HG02884 (cell line): ENCODE data around the gene ASPG.

Experiments
- ATAC-seq: cut with Tn5 transposase; IDR thresholded peaks from one replicate; pipeline ENCODE4 v1.9.1; 2021; ENCODE audit warnings: mild to moderate bottlenecking, moderate library complexity; ENCODE audit not compliant: unreplicated experiment

The ASPG gene

GRCh38 chr14:104093366-104094055 lies 8.0 kb downstream of the ASPG start:
- no peak for ATAC-seq

DNA sequence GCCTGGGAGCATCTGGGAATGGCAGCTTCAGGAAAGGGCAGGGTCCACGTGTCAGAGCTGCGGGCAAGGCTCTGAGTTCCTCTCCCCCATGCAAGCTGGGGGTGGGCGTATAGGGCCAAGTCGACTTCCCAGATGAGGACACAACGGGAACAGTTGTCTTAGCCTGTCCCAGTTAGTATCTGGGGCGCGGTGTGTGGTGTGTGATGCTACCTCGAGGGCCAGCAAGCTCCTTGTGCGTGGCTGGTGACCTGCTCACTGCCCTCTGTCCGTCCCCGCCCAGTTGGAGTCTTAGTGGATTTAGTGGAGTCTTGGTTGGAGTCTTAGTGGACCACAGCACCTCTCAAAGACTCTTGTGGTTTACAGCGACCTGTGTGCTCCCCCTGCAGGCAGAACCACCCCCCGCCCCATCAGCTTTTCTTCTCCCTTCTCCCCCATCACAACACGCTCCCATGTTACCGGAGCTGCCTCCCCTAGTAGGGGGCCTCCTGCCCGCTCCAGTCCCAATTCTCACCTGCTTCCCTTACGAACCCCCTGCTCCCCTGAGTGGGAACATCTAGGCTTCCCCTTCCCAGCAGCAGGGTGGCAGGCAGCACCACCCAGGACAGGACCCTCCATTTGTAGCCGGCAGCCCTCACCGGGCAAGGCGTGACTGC lies 8.7 kb downstream of the ASPG start:
- ATAC-seq = no peak

DNA sequence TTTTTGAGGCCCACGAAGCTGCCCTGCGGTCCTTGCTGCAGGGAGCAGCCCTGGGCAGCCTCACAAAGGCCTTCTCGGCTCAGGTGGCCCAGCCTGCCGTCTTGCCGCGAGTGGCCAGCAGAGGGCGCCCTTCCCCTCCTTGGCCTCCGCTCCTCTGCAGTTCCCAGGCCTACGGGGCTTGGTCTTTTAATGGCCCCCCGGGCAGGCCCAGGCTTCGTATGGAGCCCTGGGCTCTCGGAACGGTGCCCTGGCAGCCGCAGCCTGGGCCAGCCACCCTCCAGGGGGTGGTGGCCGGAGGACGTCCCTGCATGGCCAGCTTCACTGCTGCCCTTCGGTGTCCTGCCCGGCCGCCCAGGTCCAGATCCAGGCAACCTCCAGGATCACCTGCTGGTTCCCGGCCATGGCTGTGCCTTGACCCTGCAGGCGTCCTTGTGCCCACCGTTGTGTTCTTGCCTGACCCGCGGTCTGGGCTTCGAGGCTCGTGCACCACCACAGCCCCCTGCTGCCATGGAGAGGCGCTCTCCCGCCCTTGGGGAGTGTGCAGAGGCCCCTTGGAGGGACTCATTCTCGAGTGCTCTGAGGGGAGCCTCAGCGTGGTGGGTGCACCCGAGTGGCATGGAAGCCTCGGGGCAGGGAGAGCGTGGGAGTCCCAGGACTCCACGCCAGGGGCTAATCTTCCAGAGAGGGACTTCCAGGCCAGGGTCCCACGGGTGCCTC lies 9.4 kb downstream of the ASPG start:
- no peak for ATAC-seq

- ATAC-seq = no peak
These were observed 10.2 kb downstream of the ASPG start for GRCh38 chr14:104095426-104096310.

DNA sequence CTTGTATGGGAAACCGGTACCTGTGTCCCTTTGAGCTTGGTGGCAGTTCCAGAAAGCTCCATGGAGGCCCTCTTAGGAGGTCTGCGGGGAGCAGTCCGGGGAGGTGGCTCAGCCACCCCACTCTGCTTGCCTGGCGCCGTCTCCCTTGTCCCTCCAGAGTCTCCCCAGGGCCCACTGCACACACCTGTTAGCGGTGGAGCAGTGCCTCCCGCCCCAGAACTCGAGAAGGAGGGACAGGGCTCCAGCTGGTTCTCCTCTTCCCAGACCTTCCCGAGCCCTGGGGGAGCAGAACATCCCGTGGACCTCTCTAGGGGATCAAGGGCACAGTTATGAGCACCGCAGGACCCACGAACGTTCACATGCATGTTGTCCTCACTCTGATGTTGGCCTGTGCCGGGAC lies 10.8 kb downstream of the ASPG start:
- ATAC-seq = no peak

- ATAC-seq = no peak
These were observed 11.5 kb downstream of the ASPG start for GRCh38 chr14:104096751-104097700.

DNA sequence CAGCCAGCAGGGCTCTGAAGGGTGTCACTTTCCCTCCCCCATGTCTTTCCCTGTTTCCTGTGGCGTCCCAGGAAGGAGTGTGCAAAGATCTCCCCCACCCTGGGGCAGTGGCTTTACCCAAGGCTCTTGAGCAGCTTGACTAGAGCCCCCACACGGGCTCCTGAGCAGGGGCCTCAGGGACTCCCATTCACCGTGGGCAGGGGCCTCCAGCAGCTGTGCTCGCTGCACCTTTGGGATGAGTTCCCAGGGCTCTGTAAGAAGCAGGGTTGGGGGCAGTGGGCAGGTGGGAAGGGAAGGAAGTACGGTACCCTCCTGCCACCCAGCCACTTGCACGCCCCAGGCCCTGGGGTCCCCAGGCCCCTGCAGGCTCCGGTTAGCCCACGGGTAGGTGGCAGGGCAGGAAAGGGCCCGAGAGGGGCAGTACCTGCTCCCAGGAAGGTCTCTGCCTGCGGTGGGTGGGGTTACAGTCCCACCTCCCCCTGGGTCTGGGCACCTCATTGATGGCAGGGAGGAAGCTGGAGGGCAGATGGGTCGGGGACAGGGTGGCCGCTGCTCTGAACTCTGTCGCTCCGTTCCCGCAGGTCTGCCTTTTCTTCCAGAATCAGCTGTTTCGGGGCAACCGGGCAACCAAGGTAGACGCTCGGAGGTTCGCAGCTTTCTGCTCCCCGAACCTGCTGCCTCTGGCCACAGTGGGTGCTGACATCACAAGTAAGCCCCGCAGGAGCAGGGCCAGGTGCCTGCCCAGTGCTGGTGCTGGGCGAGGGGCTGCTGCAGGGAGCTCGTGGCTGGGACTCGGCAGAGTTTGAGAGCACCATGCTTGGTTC lies 13.0 kb downstream of the ASPG start:
- no peak for ATAC-seq

- ATAC-seq = no peak
These were observed 13.9 kb downstream of the ASPG start for GRCh38 chr14:104099096-104100041.

DNA sequence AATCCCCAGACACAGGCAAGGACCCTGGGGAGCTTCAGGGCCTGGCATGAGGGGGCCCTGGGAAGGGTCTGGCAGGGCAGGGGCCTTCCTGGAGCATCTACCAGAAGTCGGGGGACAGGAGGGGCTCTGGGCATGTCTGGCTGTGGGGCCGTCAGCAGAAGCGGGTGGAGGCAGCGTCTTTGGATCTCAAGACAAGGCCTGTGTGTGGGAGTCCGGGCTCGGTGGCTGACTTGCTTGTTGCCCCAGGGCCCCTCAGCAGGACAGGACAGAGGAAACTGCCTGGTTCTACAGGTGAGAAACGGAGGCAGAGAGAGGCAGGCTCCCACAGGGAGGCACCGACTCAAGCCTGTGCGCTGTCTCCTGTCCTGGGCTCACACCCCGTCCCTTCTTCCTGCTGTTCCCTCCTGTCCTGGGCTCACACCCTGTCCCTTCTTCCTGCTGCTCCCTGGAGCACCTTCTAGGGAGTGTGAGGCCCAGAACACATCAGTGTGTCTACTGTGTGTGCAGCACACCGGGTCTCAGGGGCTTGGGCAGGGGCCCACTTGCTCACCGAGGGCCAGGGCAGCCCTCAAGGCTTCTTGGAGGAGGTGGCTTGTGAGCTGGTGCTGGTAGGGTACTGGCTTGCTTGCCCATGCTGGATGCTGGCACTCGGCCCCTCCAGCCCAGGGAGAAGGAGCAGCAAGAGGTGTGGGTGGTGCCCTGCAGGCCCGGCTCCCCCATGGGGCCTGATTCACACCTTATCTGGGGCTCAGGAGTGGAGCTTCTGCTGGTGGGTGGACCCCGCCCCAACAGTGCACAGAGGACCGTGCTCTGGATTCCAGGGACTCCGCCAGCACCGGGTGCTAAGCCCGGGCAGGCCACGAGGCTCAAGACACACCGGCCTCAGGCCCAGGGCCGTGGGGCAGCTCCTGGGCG lies 14.9 kb downstream of the ASPG start:
- no peak for ATAC-seq

GRCh38 chr14:104101086-104101621 lies 15.7 kb downstream of the ASPG start:
- ATAC-seq = no peak

- no peak for ATAC-seq
These were observed 16.3 kb downstream of the ASPG start for GRCh38 chr14:104101651-104102281.

- no peak for ATAC-seq
These were observed 16.9 kb downstream of the ASPG start for GRCh38 chr14:104102282-104102914.

DNA sequence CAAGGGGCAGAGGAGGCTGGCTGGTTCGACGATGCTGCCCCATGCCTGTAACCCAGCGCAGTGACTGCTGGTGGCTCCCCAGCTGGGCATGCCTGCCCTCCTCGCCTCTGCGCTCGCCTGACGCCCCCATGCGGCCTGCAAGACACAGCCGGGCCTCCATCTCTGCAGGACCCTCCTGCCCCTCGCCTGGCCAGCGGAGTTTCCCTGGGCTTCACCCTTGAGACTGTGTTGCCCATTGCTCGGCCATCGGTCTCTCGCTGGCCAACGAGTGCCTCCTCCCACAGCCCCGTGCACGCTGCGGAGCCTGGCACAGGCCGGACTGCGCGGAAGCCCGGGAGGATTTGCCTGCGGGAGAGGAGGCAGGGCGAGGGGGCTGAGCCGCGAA lies 17.6 kb downstream of the ASPG start:
- no peak for ATAC-seq

- no peak for ATAC-seq
These were observed 18.1 kb downstream of the ASPG start for GRCh38 chr14:104103446-104104075.
